HG02885 (cell line): Measurements from ENCODE around the gene MAML2.
"Not testable (repeated sequence)": the region's sequence is repeated elsewhere in the genome, so short reads cannot be mapped to it uniquely, and the experiment has no call there.

ENCODE experiments used
- ATAC-seq: cut with Tn5 transposase; IDR thresholded peaks from one replicate; pipeline ENCODE4 v1.9.1; 2021; ENCODE audit warnings: mild to moderate bottlenecking; ENCODE audit not compliant: unreplicated experiment, poor library complexity

The MAML2 gene

GRCh38 chr11:96299155-96299888 is 43.7 kb downstream of the MAML2 start:
- no peak for ATAC-seq

GRCh38 chr11:96295369-96295768 is 47.6 kb downstream of the MAML2 start:
- ATAC-seq = no peak

- no peak for ATAC-seq
Observed at GRCh38 chr11:96294289-96294688, 48.7 kb downstream of the MAML2 start.

- ATAC-seq = peak; percentile 87
Observed at GRCh38 chr11:96293598-96294021, 49.4 kb downstream of the MAML2 start.

GRCh38 chr11:96293109-96293508 is 49.9 kb downstream of the MAML2 start:
- ATAC-seq = no peak

GRCh38 chr11:96292291-96293010 is 50.5 kb downstream of the MAML2 start:
- ATAC-seq = no peak

GRCh38 chr11:96290631-96291030 is 52.4 kb downstream of the MAML2 start:
- no peak for ATAC-seq

- no peak for ATAC-seq
Observed at GRCh38 chr11:96290031-96290430, 53.0 kb downstream of the MAML2 start.

- ATAC-seq = peak; percentile 62
Observed at GRCh38 chr11:96288915-96289314, 54.1 kb downstream of the MAML2 start.

- no peak for ATAC-seq
Observed at GRCh38 chr11:96287822-96288439, 55.1 kb downstream of the MAML2 start.

GRCh38 chr11:96285985-96286384 is 57.0 kb downstream of the MAML2 start:
- ATAC-seq = not testable (repeated sequence)

- no peak for ATAC-seq
Observed at GRCh38 chr11:96284917-96285316, 58.1 kb downstream of the MAML2 start.

- ATAC-seq = no peak
Observed at GRCh38 chr11:96284401-96284800, 58.6 kb downstream of the MAML2 start.

- no peak for ATAC-seq
Observed at GRCh38 chr11:96282625-96283220, 60.3 kb downstream of the MAML2 start.

- no peak for ATAC-seq
Observed at GRCh38 chr11:96280444-96280843, 62.6 kb downstream of the MAML2 start.

- no peak for ATAC-seq
Observed at GRCh38 chr11:96279896-96280290, 63.1 kb downstream of the MAML2 start.

- ATAC-seq = peak; percentile 56
Observed at GRCh38 chr11:96279018-96279895, 63.7 kb downstream of the MAML2 start.

- ATAC-seq = no peak
Observed at GRCh38 chr11:96278039-96278897, 64.7 kb downstream of the MAML2 start.

GRCh38 chr11:96277696-96278038 is 65.3 kb downstream of the MAML2 start:
- no peak for ATAC-seq
